ENCODE data around the gene HSPA6.
"Not testable (repeated sequence)": the region's sequence is repeated elsewhere in the genome, so short reads cannot be mapped to it uniquely, and the experiment has no call there.

- not testable (repeated sequence) for TF ChIP-seq PATZ1 (CRISPR knock-in tag; IDR thresholded peaks at IDR 0.05; ENCODE audit: borderline replicate concordance); ZNF70 (CRISPR knock-in tag; IDR thresholded peaks at IDR 0.05); ARNTL (CRISPR knock-in tag; IDR thresholded peaks at IDR 0.05; ENCODE audit: borderline replicate concordance, low read depth); ZFP30 (CRISPR knock-in tag; IDR thresholded peaks at IDR 0.05); ESRRG (CRISPR knock-in tag; IDR thresholded peaks at IDR 0.05); ZNF565 (CRISPR knock-in tag; conservative IDR thresholded peaks at IDR 0.05; ENCODE audit: low read depth); RARB (CRISPR knock-in tag; IDR thresholded peaks at IDR 0.05); ZFP3 (CRISPR knock-in tag; IDR thresholded peaks at IDR 0.05); OSR1 (CRISPR knock-in tag; IDR thresholded peaks at IDR 0.05); ISL1 (CRISPR knock-in tag; IDR thresholded peaks at IDR 0.05); GLIS3 (CRISPR knock-in tag; IDR thresholded peaks at IDR 0.05); ZNF8 (CRISPR knock-in tag; IDR thresholded peaks at IDR 0.05)
Measured at GRCh38 chr1:161525918-161526317, 1.6 kb downstream of the HSPA6 start.

Measured in SK-N-SH treated with all-trans-retinoic acid at 6 μM for 48 hours (cell line).